Adrenal gland (tissue), 5 donors: ENCODE data around the gene CSKMT.

ENCODE experiments used
- CTCF ChIP-seq, 6 experiments: fragments of 450-650 bp in 4 of 6; fragments of 200-600 bp in 2 of 6; sonication (generic) in 1 of 6; IDR thresholded peaks; 1 replicate in 5 of 6; 2 replicates in 1 of 6; pipeline versions ENCODE4 v1.5.1 to v1.8.0; 2016 to 2021; ENCODE audit warnings: antibody characterized with exemption in 6 of 6, mild to moderate bottlenecking in 2 of 6, moderate library complexity in 1 of 6
- POLR2A ChIP-seq, 2 donors: fragments of 450-650 bp; IDR thresholded peaks; one replicate each; pipeline ENCODE4 v1.6.1; 2017; ENCODE audit warnings: antibody characterized with exemption in 2 of 2, mild to moderate bottlenecking in 2 of 2, moderate library complexity in 1 of 2
- donor health status: DM: no; HTN: no; CAD: no.

- peak; percentile 77 to 88 for TF ChIP-seq POLR2A (IDR thresholded peaks at IDR 0.05)
- TF ChIP-seq CTCF (IDR thresholded peaks at IDR 0.05) = peak in 1 of 6 experiments; percentile 3
Measured at GRCh38 chr11:62645946-62646824, 18.9 kb upstream of the CSKMT start, which contains the start of gene GANAB.
